ENCODE results near the gene TGIF2. TPM values are rescaled to one million over a fixed set of nuclear protein-coding genes. Genes with fewer than 3 reads are reported as not detected.

The TGIF2 gene
- total RNA-seq, 1 experiment from 2014 or later: 17.1 TPM

- no peak overlapping the region for H3K27ac ChIP-seq (ENCODE audit: low read depth, low read length)
- no peaks in the 10 kb centered on the region for H3K79me2 ChIP-seq (ENCODE audit: insufficient read depth, low read length)
- H3K9me2 ChIP-seq (ENCODE audit: insufficient read depth): no peaks in the 10 kb centered on the region
- POLR2A ChIA-PET: no interaction called here
- H3K4me1 ChIP-seq (ENCODE audit: control insufficient read depth in 1 of 2, insufficient read depth in 2 of 2, low read length in 2 of 2): peaks cover 2 to 11% of the 10 kb centered on the region in 2 experiments; a peak in 3 of 4 replicates
- no peaks in the 10 kb centered on the region for H3K27me3 ChIP-seq (ENCODE audit: insufficient read depth, low read length)
- RAD21 ChIA-PET (ENCODE audit: low non-redundant PET in 1 of 2, low total read pairs in 2 of 2, uncharacterized antibody in 2 of 2, unreplicated experiment in 2 of 2): no interaction called here
- ATAC-seq: no peak
- no peak overlapping the region for H3K4me3 ChIP-seq (replicated peaks in 1 of 2; ENCODE audit: low read depth in 1 of 2, low read length in 2 of 2)
- no peak overlapping the region for H3K9ac ChIP-seq (ENCODE audit: low read length)
- CTCF ChIA-PET: no interaction called here
- TF ChIP-seq POLR2A (IDR thresholded peaks at IDR 0.05; ENCODE audit: borderline replicate concordance, extremely low read depth, insufficient read depth, insufficient read length) (no peak), CEBPB (IDR thresholded peaks at IDR 0.05; ENCODE audit: low read depth) (no peak), EZH2phosphoT487 (IDR thresholded peaks at IDR 0.05; ENCODE audit: borderline replicate concordance) (no peak), MAX (IDR thresholded peaks at IDR 0.05) (no peak), ZFX (IDR thresholded peaks at IDR 0.05) (no peak)
- no TSS peak for BruUV-seq (replicated peaks)
- DNase-seq (ENCODE audit: low read depth, low spot score): no peak
- H2AFZ ChIP-seq (ENCODE audit: low read depth, low read length, poor library complexity, severe bottlenecking): no peak overlapping the region
- H3K36me3 ChIP-seq (ENCODE audit: control insufficient read depth in 1 of 2, insufficient read depth in 2 of 2, low read length in 2 of 2): peaks cover 4 to 9% of the 10 kb centered on the region in 2 experiments
- H3K9me3 ChIP-seq (ENCODE audit: control insufficient read depth in 1 of 2, insufficient read depth in 1 of 2, low read depth in 1 of 2, low read length in 2 of 2): no peaks in the 10 kb centered on the region
- intact Hi-C loops (cut with micrococcal nuclease): no loop called here
- no peak overlapping the region for H3K4me2 ChIP-seq (ENCODE audit: low read length)
- no peaks in the 10 kb centered on the region for H4K20me1 ChIP-seq (ENCODE audit: insufficient read depth)
Observed at GRCh38 chr20:36582322-36582721, 8.9 kb downstream of the TGIF2 start.

GRCh38 chr20:36582821-36583220 is 9.4 kb downstream of the TGIF2 start:
- peaks cover 2 to 11% of the 10 kb centered on the region in 2 experiments; a peak in 3 of 4 replicates for H3K4me1 ChIP-seq (ENCODE audit: control insufficient read depth in 1 of 2, insufficient read depth in 2 of 2, low read length in 2 of 2)
- DNase-seq (ENCODE audit: low read depth, low spot score) (no peak), ATAC-seq (no peak)
- intact Hi-C loops (cut with micrococcal nuclease): no loop called here
- H3K27me3 ChIP-seq (ENCODE audit: insufficient read depth, low read length): no peaks in the 10 kb centered on the region
- H3K27ac ChIP-seq (ENCODE audit: low read depth, low read length): no peak overlapping the region
- ChIA-PET RAD21 (ENCODE audit: low non-redundant PET in 1 of 2, low total read pairs in 2 of 2, uncharacterized antibody in 2 of 2, unreplicated experiment in 2 of 2) (no interaction called here), CTCF (interaction anchor here (1.5 kb wide), 1 partner anchor 9 kb away, joined by 3 read pairs; no protein-coding TSS in a partner anchor), POLR2A (no interaction called here)
- no peak for TF ChIP-seq RAD21 (IDR thresholded peaks at IDR 0.05; ENCODE audit: low read depth)
- no peaks in the 10 kb centered on the region for H4K20me1 ChIP-seq (ENCODE audit: insufficient read depth)
- no TSS peak for BruUV-seq (replicated peaks)
- no peak overlapping the region for H3K4me2 ChIP-seq (ENCODE audit: low read length)
- H3K9me2 ChIP-seq (ENCODE audit: insufficient read depth): no peaks in the 10 kb centered on the region
- peaks cover 4 to 9% of the 10 kb centered on the region in 2 experiments for H3K36me3 ChIP-seq (ENCODE audit: control insufficient read depth in 1 of 2, insufficient read depth in 2 of 2, low read length in 2 of 2)
- H3K4me3 ChIP-seq (replicated peaks in 1 of 2; ENCODE audit: low read depth in 1 of 2, low read length in 2 of 2): no peak overlapping the region
- no peaks in the 10 kb centered on the region for H3K79me2 ChIP-seq (ENCODE audit: insufficient read depth, low read length)
- no peak overlapping the region for H3K9ac ChIP-seq (ENCODE audit: low read length)
- no peaks in the 10 kb centered on the region for H3K9me3 ChIP-seq (ENCODE audit: control insufficient read depth in 1 of 2, insufficient read depth in 1 of 2, low read depth in 1 of 2, low read length in 2 of 2)
- no peak overlapping the region for H2AFZ ChIP-seq (ENCODE audit: low read depth, low read length, poor library complexity, severe bottlenecking)
